RWPE2 (cell line): ENCODE measurements around the gene NCBP1.

Experiments used
- ATAC-seq: fragments of 200-7000 bp; cut with Tn5 transposase; 3 replicates; pipeline ENCODE4 v1.9.1; 2021; ENCODE audit warnings: low read depth
- DNase-seq: peaks from one replicate; pipeline ENCODE4 v3.0.0-alpha.2; 2020; ENCODE audit warnings: low spot score
- H3K27ac ChIP-seq: fragments of 450-650 bp; 2 replicates; pipeline ENCODE4 v1.5.1; 2017; ENCODE audit warnings: mild to moderate bottlenecking; ENCODE audit not compliant: poor library complexity, severe bottlenecking
- H3K27me3 ChIP-seq: fragments of 250-450 bp; sonication (Bioruptor Pico); 2 replicates; pipeline ENCODE4 v1.5.1; 2021; ENCODE audit warnings: mild to moderate bottlenecking, moderate library complexity; ENCODE audit not compliant: insufficient read depth, poor library complexity, severe bottlenecking
- H3K36me3 ChIP-seq: fragments of 250-450 bp; sonication (Bioruptor Pico); 2 replicates; pipeline ENCODE4 v1.5.1; 2020; ENCODE audit warnings: low read depth, mild to moderate bottlenecking, moderate library complexity
- H3K4me1 ChIP-seq: fragments of 250-450 bp; sonication (Bioruptor Pico); 2 replicates; pipeline ENCODE4 v1.5.1; 2021; ENCODE audit warnings: mild to moderate bottlenecking, moderate library complexity; ENCODE audit not compliant: insufficient read depth, poor library complexity, severe bottlenecking
- H3K4me3 ChIP-seq: fragments of 250-450 bp; sonication (Bioruptor Pico); 2 replicates; pipeline ENCODE4 v1.5.1; 2021; ENCODE audit warnings: mild to moderate bottlenecking, moderate library complexity; ENCODE audit not compliant: severe bottlenecking
- H3K9me3 ChIP-seq: fragments of 250-450 bp; sonication (Bioruptor Pico); 2 replicates; pipeline ENCODE4 v1.5.1; 2021; ENCODE audit warnings: mild to moderate bottlenecking, moderate library complexity; ENCODE audit not compliant: severe bottlenecking
- TF ChIP-seq, protein P1 (sequence below): fragments of 450-650 bp; IDR thresholded peaks from one replicate; pipeline ENCODE4 v1.5.1; 2017; ENCODE audit warnings: mild to moderate bottlenecking, moderate library complexity; ENCODE audit not compliant: poor library complexity, severe bottlenecking

The NCBP1 gene

DNA sequence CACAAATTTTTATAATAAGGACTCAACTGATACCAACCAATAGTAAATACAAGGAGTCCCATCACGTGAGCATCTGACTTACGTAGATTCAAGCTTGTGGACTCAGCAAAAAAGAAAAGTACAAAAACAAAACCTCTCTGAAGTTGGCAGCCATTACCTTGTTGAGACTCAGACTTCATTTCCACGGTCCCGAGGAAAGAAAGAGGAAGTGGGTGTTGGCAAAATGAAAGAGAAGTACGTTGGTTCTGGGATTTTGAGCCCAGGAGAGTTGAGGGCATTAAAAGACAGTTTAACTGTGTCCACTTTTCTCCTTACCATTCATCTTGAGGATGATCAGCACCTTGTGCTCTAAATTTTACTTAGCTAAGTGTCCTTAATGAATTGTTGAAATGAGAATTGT lies 26.7 kb downstream of the NCBP1 start:
- H3K4me1 ChIP-seq: no peaks in the 10 kb centered on the region
- H3K4me3 ChIP-seq: no peak overlapping the region
- no peaks in the 10 kb centered on the region for H3K27me3 ChIP-seq
- no peaks in the 10 kb centered on the region for H3K9me3 ChIP-seq
- peaks cover 100% of the 10 kb centered on the region for H3K36me3 ChIP-seq
- no peak overlapping the region for H3K27ac ChIP-seq
- no peak for DNase-seq
- TF ChIP-seq, protein P1, sequence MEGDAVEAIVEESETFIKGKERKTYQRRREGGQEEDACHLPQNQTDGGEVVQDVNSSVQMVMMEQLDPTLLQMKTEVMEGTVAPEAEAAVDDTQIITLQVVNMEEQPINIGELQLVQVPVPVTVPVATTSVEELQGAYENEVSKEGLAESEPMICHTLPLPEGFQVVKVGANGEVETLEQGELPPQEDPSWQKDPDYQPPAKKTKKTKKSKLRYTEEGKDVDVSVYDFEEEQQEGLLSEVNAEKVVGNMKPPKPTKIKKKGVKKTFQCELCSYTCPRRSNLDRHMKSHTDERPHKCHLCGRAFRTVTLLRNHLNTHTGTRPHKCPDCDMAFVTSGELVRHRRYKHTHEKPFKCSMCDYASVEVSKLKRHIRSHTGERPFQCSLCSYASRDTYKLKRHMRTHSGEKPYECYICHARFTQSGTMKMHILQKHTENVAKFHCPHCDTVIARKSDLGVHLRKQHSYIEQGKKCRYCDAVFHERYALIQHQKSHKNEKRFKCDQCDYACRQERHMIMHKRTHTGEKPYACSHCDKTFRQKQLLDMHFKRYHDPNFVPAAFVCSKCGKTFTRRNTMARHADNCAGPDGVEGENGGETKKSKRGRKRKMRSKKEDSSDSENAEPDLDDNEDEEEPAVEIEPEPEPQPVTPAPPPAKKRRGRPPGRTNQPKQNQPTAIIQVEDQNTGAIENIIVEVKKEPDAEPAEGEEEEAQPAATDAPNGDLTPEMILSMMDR: no peak
- ATAC-seq: no peak

DNA sequence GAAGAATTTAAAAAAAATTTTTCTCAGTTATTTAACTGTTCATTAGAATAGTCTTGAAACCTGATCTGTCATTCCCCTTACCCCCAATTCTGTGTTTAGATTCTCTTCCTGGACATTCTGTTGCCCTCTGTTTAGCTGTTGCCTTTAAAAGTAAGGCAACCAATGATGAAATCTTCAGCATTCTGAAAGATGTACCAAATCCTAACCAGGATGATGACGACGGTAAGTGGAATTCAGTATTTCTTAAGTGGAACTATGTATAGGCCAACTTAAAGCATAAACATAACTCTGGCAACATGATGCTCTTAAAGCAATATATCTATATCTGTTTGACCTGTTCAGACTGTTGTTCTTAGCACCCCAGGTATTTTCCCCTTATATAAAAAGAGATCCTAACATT lies 27.2 kb downstream of the NCBP1 start:
- TF ChIP-seq, protein P1: no peak
- Histone ChIP-seq H3K4me3 (no peak overlapping the region), H3K4me1 (no peaks in the 10 kb centered on the region), H3K36me3 (peaks cover 97% of the 10 kb centered on the region), H3K27me3 (no peaks in the 10 kb centered on the region), H3K9me3 (no peaks in the 10 kb centered on the region), H3K27ac (no peak overlapping the region)
- ATAC-seq (no peak), DNase-seq (no peak)

DNA sequence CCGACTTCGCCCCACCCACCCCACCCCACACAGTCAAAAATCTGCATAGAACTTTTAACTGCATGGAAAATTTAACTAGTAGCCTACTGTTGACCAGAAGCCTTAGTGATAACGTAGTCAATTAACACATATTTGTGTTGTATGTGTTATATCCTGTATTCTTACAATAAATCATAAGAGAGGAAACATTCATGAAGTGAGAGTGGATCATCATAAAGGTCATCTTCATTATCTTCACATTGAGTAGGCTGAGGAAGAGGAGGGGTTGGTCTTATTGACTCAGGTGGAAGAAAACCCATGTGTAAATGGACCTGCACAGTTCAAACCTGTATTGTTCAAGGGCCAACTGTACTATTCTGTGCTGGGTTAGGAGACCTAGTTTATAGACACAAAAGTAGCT lies 32.1 kb downstream of the NCBP1 start:
- TF ChIP-seq, protein P1: no peak
- ATAC-seq: no peak
- Histone ChIP-seq H3K36me3 (peaks cover 96% of the 10 kb centered on the region), H3K9me3 (no peaks in the 10 kb centered on the region), H3K27me3 (no peaks in the 10 kb centered on the region), H3K4me1 (no peaks in the 10 kb centered on the region), H3K27ac (no peak overlapping the region), H3K4me3 (no peak overlapping the region)
- DNase-seq: no peak

DNA sequence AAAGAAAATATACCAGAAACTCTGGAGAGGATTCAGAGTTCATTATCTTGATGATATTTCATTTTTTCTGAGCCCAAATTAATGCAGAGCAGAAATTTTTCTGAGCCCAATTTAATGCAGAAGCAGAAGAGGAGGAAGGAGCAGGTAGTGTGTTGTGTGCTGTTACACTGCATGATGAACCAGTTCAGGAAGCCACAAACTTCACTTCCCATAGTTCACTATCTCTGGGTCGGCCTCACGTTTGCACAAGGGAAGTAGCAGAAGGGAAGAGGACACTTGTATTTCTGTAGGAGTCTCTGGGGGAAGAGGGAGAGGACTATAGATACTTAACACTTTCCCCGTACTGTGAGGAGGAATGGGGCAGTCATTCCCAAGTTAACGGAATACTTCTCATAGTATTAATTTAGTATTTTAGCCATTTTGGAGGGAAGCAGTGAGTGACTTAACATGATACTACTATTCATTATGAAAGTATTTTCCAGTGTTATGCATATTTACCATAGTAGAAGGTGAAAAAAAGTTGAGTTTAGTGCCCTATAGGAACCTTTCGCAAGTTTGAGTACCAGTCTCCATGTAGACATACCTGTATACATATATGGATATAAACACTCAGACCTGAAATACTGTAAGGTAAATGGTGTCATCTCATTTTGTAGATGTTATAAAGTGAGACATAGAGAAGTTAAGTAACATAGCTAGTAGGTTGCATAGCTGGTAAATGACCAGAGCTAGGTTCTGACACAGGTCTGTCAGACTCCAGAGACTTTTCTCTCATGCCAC lies 33.5 kb downstream of the NCBP1 start:
- Histone ChIP-seq H3K9me3 (no peaks in the 10 kb centered on the region), H3K36me3 (peaks cover 96% of the 10 kb centered on the region), H3K4me3 (no peak overlapping the region), H3K4me1 (no peaks in the 10 kb centered on the region), H3K27me3 (no peaks in the 10 kb centered on the region), H3K27ac (no peak overlapping the region)
- no peak for DNase-seq
- TF ChIP-seq, protein P1: no peak
- no peak for ATAC-seq

DNA sequence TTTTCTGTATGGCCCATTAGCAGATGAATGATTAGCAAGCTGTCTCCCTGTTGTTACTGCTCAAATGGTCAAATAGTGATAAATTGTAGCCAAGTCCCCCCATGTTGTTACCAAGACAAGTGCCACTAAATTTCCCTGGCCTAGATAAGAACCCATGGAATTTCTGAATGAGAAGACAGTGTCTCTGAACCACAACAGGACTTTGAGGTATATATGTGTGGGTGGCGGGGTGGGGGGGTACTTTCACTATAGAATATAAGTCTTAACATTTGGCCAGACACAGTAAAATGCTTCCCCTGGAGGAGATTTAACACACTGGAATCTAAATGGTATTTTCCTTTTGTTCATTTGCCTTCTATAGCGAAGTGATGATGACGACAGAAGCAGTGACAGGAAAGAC lies 34.9 kb downstream of the NCBP1 start:
- H3K36me3 ChIP-seq: peaks cover 96% of the 10 kb centered on the region
- TF ChIP-seq, protein P1: no peak

More for the DNA sequence above, 34.9 kb downstream of the NCBP1 start:
- no peaks in the 10 kb centered on the region for H3K4me1 ChIP-seq
- DNase-seq (no peak), ATAC-seq (no peak)
- no peak overlapping the region for H3K4me3 ChIP-seq
- H3K27ac ChIP-seq: no peak overlapping the region
- H3K9me3 ChIP-seq: no peaks in the 10 kb centered on the region
- H3K27me3 ChIP-seq: no peaks in the 10 kb centered on the region
